Adrenal gland (tissue), 5 donors: ENCODE measurements around the gene MYO9B.

Experiments
- CTCF ChIP-seq, 6 experiments: fragments of 450-650 bp in 4 of 6; fragments of 200-600 bp in 2 of 6; sonication (generic) in 1 of 6; IDR thresholded peaks; 1 replicate in 5 of 6; 2 replicates in 1 of 6; pipeline versions ENCODE4 v1.5.1 to v1.8.0; 2016 to 2021; ENCODE audit warnings: antibody characterized with exemption in 6 of 6, mild to moderate bottlenecking in 2 of 6, moderate library complexity in 1 of 6
- POLR2A ChIP-seq, 2 donors: fragments of 450-650 bp; IDR thresholded peaks; one replicate each; pipeline ENCODE4 v1.6.1; 2017; ENCODE audit warnings: antibody characterized with exemption in 2 of 2, mild to moderate bottlenecking in 2 of 2, moderate library complexity in 1 of 2
- donor health status: DM: no; HTN: no; CAD: no.

DNA sequence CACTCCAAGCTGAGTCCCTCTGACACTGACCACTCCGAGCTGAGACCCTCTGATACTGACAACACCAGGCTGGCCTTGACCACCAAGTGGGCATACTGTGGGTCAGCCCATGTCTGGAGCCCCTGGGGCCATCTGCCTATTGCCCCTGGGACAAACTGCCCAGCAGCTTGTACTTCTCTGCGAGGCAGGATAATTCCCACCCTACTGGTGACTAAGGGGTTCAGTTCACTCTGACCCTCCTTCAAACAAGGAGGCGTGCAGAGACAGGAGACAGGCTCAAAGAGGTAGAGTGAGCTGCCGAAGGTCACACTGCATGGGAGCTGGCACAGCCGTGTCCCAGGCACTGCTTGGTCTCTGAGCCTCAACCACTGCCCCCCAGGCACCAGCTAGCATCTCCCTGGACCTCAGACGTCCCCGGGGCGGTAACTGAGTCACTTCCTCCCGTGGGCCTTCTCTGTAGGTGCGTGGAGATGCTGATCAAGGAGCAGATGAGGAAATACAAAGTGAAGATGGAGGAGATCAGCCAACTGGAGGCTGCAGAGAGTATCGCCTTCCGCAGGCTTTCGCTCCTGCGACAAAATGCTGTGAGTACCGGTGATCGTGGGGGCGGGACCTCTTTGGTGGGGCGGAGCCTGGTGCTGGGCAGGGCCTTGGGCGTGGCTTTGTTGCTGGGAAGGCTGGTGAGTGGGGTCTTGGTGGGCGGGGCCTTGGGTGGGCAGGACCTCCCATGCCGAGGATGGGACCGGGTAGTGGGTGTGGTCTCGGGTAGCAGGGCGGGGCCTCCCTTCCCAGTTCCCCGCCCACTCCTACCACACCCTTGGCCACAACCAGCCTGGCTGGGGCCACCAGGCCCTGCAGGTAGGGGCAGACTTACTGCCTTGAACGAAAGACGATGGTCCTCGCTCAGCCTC is 133.8 kb downstream of the MYO9B start:
- TF ChIP-seq POLR2A (IDR thresholded peaks at IDR 0.05) (no peak), CTCF (IDR thresholded peaks at IDR 0.05) (no peak)
